Neural crest cell (in vitro differentiated cells): ENCODE results near the gene L3MBTL4. TPM values are rescaled to one million over a fixed set of nuclear protein-coding genes. Genes with fewer than 3 reads are reported as not detected.

ENCODE experiments used
- DNase-seq: peaks from one replicate; pipeline ENCODE4 v3.0.0; 2021; ENCODE audit warnings: low read depth, mixed read lengths, low spot score
- H3K27ac Mint-ChIP-seq: one replicate; pipeline ENCODE4 v1.8.0; 2021; ENCODE audit warnings: mild to moderate bottlenecking, mixed read lengths; ENCODE audit not compliant: unreplicated experiment
- H3K27me3 Mint-ChIP-seq: 2 replicates; pipeline ENCODE4 v1.8.0; 2021; ENCODE audit warnings: low read depth, mild to moderate bottlenecking, mixed read lengths
- H3K36me3 Mint-ChIP-seq: 2 replicates; pipeline ENCODE4 v1.8.0; 2021; ENCODE audit warnings: low read depth, mild to moderate bottlenecking, mixed read lengths
- H3K4me1 Mint-ChIP-seq: 2 replicates; pipeline ENCODE4 v1.8.0; 2021; ENCODE audit warnings: mixed read lengths
- H3K4me3 Mint-ChIP-seq: one replicate; pipeline ENCODE4 v1.8.0; 2021; ENCODE audit warnings: mild to moderate bottlenecking, mixed read lengths
- H3K9me3 Mint-ChIP-seq: 2 replicates; pipeline ENCODE4 v1.8.0; 2021; ENCODE audit warnings: mixed read lengths
- CTCF ChIP-seq: fragments of 200-600 bp; sonication (generic); conservative IDR thresholded peaks from 2 replicates; pipeline ENCODE4 v1.5.0; 2021; ENCODE audit warnings: antibody characterized with exemption, mild to moderate bottlenecking
- total RNA-seq: library from RNA; stranded (reverse); gene quantifications from 2 replicates; pipeline ENCODE4 v1.2.1, GENCODE V29; 2021

Gene L3MBTL4
- total RNA-seq, 1 donor from 2014 or later: 0.65 TPM

- Mint-ChIP-seq H3K36me3 (no peaks in the 10 kb centered on the region), H3K4me1 (no peaks in the 10 kb centered on the region), H3K27me3 (no peaks in the 10 kb centered on the region), H3K4me3 (no peak overlapping the region), H3K27ac (no peak overlapping the region), H3K9me3 (no peaks in the 10 kb centered on the region)
- no peak for TF ChIP-seq CTCF
- DNase-seq: no peak
These were observed 401.4 kb downstream of the L3MBTL4 start for GRCh38 chr18:6013171-6013810.

GRCh38 chr18:6010921-6011320, 403.8 kb downstream of the L3MBTL4 start:
- no peak for TF ChIP-seq CTCF
- Mint-ChIP-seq H3K4me3 (no peak overlapping the region), H3K27ac (no peak overlapping the region), H3K9me3 (peaks cover 5% of the 10 kb centered on the region), H3K4me1 (no peaks in the 10 kb centered on the region), H3K27me3 (no peaks in the 10 kb centered on the region), H3K36me3 (no peaks in the 10 kb centered on the region)
- no peak for DNase-seq

GRCh38 chr18:6010284-6010683, 404.4 kb downstream of the L3MBTL4 start:
- Mint-ChIP-seq H3K4me1 (no peaks in the 10 kb centered on the region), H3K27me3 (no peaks in the 10 kb centered on the region), H3K4me3 (no peak overlapping the region), H3K27ac (no peak overlapping the region), H3K36me3 (no peaks in the 10 kb centered on the region), H3K9me3 (peaks cover 5% of the 10 kb centered on the region)
- DNase-seq: no peak
- no peak for TF ChIP-seq CTCF

GRCh38 chr18:6009756-6010155, 405.0 kb downstream of the L3MBTL4 start:
- Mint-ChIP-seq H3K4me1 (no peaks in the 10 kb centered on the region), H3K4me3 (no peak overlapping the region), H3K9me3 (peaks cover 5% of the 10 kb centered on the region), H3K36me3 (peaks cover under 1% of the 10 kb centered on the region), H3K27me3 (no peaks in the 10 kb centered on the region), H3K27ac (no peak overlapping the region)
- no peak for DNase-seq
- TF ChIP-seq CTCF: no peak

GRCh38 chr18:6004683-6005082, 410.0 kb downstream of the L3MBTL4 start:
- no peak overlapping the region for H3K4me3 Mint-ChIP-seq
- DNase-seq: no peak
- peaks cover 13% of the 10 kb centered on the region for H3K9me3 Mint-ChIP-seq
- no peak overlapping the region for H3K27ac Mint-ChIP-seq
- H3K4me1 Mint-ChIP-seq: no peaks in the 10 kb centered on the region
- no peak for TF ChIP-seq CTCF
- H3K27me3 Mint-ChIP-seq: no peaks in the 10 kb centered on the region
- H3K36me3 Mint-ChIP-seq: peaks cover 8% of the 10 kb centered on the region

GRCh38 chr18:6004119-6004518, 410.6 kb downstream of the L3MBTL4 start:
- Mint-ChIP-seq H3K4me3 (no peak overlapping the region), H3K27me3 (no peaks in the 10 kb centered on the region), H3K27ac (no peak overlapping the region), H3K9me3 (peaks cover 18% of the 10 kb centered on the region), H3K36me3 (peaks cover 9% of the 10 kb centered on the region), H3K4me1 (no peaks in the 10 kb centered on the region)
- no peak for DNase-seq
- no peak for TF ChIP-seq CTCF
